Ovary (tissue), 3 donors: ENCODE results near the gene CCS.

Source experiments
- EP300 ChIP-seq: sonication (generic); formaldehyde crosslinking; IDR thresholded peaks from one replicate; pipeline ENCODE4 v1.6.1; 2017; ENCODE audit warnings: antibody characterized with exemption
- POLR2A ChIP-seq: fragments of 450-650 bp; IDR thresholded peaks from one replicate; pipeline ENCODE4 v1.6.1; 2017; ENCODE audit warnings: antibody characterized with exemption, mild to moderate bottlenecking, moderate library complexity
- TF ChIP-seq, protein P1 (sequence below), 3 donors: fragments of 450-650 bp in 2 of 3; fragments of 200-600 bp in 1 of 3; IDR thresholded peaks; one replicate each; pipeline versions ENCODE4 v1.5.1 to v1.8.0; 2016 to 2022; ENCODE audit warnings: antibody characterized with exemption in 3 of 3, mild to moderate bottlenecking in 1 of 3
- donor health status: DM: no; HTN: no; CAD: no.

DNA sequence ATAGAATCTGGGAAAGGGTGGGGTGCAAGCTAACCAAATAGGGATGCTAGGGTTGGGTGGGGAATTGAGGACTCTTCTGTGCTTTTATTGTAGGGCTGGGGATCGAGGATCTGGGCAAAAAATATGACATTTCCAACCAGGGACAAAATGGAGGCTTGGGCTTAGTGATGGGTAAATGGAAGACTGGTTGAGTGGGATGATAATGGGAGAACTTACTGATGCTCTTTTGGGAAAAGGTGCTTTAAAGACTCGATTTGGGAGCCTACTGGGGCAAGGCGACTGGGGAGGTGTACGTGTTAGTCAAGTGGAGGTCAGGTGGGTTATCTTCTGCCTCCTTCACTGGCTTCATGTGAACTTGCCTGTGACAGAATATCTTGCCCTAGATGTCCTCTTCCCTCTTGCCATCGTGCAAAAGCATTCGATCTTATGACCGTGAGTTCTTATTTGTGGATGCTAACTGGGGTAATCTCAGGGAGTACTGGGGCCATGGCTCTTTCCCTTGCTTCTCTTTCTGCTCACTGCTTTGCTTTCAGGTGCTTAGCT, 35.1 kb downstream of the CCS start:
- TF ChIP-seq, protein P1, sequence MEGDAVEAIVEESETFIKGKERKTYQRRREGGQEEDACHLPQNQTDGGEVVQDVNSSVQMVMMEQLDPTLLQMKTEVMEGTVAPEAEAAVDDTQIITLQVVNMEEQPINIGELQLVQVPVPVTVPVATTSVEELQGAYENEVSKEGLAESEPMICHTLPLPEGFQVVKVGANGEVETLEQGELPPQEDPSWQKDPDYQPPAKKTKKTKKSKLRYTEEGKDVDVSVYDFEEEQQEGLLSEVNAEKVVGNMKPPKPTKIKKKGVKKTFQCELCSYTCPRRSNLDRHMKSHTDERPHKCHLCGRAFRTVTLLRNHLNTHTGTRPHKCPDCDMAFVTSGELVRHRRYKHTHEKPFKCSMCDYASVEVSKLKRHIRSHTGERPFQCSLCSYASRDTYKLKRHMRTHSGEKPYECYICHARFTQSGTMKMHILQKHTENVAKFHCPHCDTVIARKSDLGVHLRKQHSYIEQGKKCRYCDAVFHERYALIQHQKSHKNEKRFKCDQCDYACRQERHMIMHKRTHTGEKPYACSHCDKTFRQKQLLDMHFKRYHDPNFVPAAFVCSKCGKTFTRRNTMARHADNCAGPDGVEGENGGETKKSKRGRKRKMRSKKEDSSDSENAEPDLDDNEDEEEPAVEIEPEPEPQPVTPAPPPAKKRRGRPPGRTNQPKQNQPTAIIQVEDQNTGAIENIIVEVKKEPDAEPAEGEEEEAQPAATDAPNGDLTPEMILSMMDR (IDR thresholded peaks at IDR 0.05): no peak
- TF ChIP-seq EP300: no peak
- TF ChIP-seq POLR2A: no peak
